ENCODE measurements around the gene FNBP1. TPM values are rescaled to one million over a fixed set of nuclear protein-coding genes. Genes with fewer than 3 reads are reported as not detected.

Gene FNBP1
- total RNA-seq, 1 donor from 2014 or later = 22.6 TPM

DNA sequence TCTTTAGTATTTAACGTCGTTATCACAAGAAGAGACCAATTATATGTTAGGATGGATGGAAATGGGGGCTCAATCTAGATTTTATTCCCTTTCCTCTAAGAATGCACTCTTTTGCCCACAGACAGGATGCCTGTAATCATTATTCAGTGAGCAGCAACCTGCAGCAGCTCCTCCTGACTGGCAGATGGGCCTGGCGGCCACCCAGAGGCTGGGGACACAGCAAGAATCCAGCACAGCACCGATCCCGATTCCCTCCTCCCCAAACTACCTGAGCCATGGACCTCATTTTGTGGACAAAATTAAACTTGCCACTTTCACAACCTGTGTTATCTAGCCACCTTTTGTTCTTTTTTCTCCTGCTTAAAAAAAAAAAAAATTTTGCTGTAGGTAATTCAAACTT, 106.8 kb downstream of the FNBP1 start:
- intact Hi-C loops (cut with DNase I) = no loop called here
- no peak for DNase-seq (ENCODE audit: low spot score)

DNA sequence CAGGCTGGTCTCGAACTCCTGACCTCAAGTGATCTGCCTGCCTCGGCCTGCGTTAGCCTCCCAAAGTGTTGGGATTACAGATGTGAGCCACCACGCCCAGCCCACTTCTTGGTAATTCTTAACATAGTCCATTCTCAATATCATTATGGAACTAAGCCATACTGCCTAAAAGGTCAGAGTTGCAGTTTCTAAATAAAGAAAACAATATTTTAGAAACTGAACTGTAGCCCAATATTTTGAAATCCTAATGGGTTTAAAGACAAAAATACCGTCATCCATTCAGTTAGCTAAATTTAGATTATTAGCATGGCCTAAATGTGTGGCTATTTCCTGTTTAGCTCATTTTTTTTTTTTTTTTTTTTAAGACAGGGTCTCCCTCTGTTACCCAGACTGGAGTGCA, 108.2 kb downstream of the FNBP1 start:
- DNase-seq (ENCODE audit: low spot score) = no peak
- intact Hi-C loops (cut with DNase I) = no loop called here

- no peak for DNase-seq (ENCODE audit: low spot score)
- intact Hi-C loops (cut with DNase I) = no loop called here
Observed at GRCh38 chr9:129934041-129934591, 108.9 kb downstream of the FNBP1 start.

- intact Hi-C loops (cut with DNase I) = no loop called here
- no peak for DNase-seq (ENCODE audit: low spot score)
Observed at GRCh38 chr9:129933185-129934040, 109.6 kb downstream of the FNBP1 start.

GRCh38 chr9:129932303-129933151, 110.5 kb downstream of the FNBP1 start:
- intact Hi-C loops (cut with DNase I) = no loop called here
- DNase-seq (ENCODE audit: low spot score) = no peak

DNA sequence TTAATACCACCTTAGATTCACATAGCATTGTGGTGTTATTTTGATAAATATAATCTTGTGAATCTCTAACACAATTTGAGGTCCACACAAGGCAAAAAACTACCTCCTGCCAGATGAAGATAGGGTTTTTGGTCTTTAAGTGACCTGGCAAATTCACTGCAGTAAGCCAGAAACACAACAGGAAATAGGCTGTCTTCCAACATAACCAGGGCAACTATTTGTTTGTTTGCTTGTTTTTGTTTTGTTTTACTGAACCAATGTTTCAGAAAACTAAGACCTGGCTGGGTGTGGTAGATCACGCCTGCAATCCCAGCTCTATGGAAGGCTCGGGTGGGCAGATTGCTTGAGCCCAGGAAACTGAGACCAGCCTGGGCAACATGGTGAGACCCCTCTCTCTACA, 112.2 kb downstream of the FNBP1 start:
- intact Hi-C loops (cut with DNase I) = no loop called here
- no peak for DNase-seq (ENCODE audit: low spot score)

GRCh38 chr9:129929496-129930125, 113.4 kb downstream of the FNBP1 start:
- intact Hi-C loops (cut with DNase I) = no loop called here
- no peak for DNase-seq (ENCODE audit: low spot score)

- intact Hi-C loops (cut with DNase I) = no loop called here
- no peak for DNase-seq (ENCODE audit: low spot score)
Observed at GRCh38 chr9:129923589-129923988, 119.4 kb downstream of the FNBP1 start.

DNA sequence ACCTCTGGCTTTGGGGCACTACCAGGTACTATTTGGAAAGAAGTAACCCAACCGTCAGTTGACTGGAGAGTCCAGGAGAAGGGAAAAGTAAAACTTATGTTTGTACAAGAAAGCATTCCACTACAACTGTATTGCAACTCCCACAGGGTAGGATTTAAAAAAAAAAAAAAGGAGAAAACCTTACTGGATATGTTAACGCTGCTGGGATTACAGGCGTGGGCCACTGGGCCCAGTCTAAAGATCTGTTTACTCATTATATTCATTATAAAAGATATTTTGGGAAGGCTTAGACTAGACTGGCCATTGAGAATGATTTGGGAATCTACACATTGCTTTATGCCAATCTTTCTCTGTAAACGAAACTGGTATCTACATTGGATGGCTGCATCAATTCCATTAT, 121.1 kb downstream of the FNBP1 start:
- intact Hi-C loops (cut with DNase I) = no loop called here
- no peak for DNase-seq (ENCODE audit: low spot score)

DNA sequence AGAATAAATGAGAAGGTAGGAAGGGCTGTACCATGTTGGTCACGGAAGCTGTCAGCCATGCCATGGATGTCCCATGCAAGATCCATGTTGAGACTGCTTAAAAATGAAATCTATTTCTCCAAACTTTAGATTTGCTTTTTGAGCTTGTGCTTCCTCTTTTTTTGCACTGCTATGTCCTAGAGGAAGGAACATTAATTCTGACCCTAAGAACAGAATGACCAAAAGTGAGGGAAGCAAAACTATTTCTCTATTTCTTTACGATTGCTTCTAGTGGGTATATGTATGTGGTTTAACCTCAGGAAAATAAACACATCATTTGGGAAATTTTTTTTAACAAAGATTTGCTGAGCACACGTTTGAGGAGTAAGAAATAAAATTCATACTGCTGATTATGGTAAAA, 123.1 kb downstream of the FNBP1 start:
- intact Hi-C loops (cut with DNase I) = no loop called here
- DNase-seq (ENCODE audit: low spot score) = no peak

- no peak for DNase-seq (ENCODE audit: low spot score)
- intact Hi-C loops (cut with DNase I) = no loop called here
Observed at GRCh38 chr9:129919277-129919676, 123.7 kb downstream of the FNBP1 start.

DNA sequence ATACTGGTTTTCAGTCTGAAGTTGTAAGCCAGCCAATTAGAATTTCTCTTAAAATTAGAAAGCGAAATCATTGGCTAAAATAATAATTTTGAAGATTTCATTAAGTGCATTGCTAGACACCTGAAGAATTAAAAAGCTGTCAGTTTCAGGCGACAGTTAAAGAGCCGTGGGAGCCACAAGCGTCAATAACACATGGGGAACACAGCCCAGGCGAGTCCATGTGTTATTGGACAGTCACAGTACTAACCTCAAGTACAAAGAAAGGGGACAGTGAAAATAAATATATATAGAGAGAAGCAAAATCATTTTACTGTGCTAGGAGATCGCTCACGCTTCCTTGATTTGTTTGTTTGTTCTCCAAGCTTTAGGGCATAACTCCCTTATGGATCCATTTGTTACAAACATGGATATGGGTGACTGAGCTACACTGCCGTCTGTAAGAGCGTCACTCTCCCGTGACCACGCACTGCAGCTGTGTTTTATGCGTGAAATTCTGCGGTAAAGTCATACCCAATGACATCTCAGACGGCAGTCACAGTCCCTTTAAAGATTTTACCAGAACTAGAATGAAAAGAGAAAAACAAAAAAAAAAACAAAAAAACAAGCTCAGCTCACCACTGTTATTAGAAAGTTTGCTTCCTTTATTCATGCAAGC, 124.6 kb downstream of the FNBP1 start:
- DNase-seq (ENCODE audit: low spot score) = no peak
- intact Hi-C loops (cut with DNase I) = no loop called here

- intact Hi-C loops (cut with DNase I) = no loop called here
- no peak for DNase-seq (ENCODE audit: low spot score)
Observed at GRCh38 chr9:129916707-129917106, 126.3 kb downstream of the FNBP1 start.

DNA sequence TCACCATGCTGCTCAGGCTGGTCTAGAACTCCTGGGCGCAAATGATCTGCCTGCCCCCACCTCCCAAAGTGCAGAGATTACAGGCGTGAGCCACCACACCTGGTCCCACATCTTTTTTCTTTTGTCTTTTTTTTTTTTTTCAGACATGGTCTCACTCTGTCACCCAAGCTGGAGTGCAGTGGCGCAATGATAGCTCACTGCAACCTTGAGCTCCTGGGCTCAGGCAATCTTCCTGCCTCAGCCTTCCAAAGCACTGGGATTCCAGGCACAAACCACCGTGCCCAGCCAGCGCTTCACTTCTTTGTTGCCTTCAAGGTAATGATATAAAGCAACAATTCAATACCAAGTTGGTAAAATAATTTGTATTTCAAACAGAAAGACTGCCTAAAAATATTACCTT, 128.9 kb downstream of the FNBP1 start:
- DNase-seq (ENCODE audit: low spot score) = no peak
- intact Hi-C loops (cut with DNase I) = no loop called here

DNA sequence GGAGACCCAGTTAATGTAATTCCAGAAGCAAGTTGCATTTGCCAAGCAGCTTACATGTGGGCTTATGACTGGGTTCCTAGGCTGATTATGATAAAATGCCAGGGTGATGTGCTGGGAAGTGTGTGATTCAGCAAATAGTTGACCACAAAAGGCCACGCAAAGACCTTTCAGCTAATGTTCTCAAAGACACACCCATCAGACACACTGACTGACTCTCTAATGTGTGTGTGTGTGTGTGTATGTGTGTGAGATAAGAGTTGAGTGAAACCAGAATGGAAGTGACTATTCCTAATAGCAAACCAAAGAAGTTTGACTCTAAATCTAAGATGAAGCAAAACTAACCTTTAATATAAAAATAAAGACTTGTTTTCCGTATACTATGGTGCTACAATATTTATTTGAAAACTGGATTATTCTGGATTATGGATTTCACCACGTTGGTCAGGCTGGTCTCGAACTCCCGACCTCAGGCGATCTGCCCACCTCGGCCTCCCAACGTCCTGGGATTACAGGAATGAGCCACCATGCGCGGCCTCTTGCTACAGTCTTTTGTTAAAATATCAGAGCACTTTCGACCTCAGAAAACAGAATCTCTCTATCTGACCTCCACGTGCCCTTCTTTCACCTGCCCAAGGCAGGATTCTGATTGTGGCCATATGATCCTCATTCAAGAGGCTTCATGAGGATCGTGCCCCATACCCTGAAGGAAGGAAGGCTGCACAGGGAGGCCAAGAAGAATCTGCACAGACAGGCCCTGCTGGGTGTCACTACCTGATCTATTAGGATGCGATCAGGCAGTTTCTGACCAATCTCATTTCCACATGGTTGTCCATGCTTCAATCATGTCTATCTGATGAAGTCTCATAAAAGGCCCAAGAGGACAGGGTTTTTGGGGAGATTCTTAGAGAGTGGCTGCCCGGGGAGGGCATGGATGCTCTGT, 132.1 kb downstream of the FNBP1 start:
- intact Hi-C loops (cut with DNase I) = no loop called here
- DNase-seq (ENCODE audit: low spot score) = no peak

GRCh38 chr9:129909851-129910250, 133.1 kb downstream of the FNBP1 start:
- DNase-seq (ENCODE audit: low spot score) = no peak
- intact Hi-C loops (cut with DNase I) = no loop called here

- DNase-seq (ENCODE audit: low spot score) = no peak
- intact Hi-C loops (cut with DNase I) = no loop called here
Observed at GRCh38 chr9:129908906-129909305, 134.1 kb downstream of the FNBP1 start.

GRCh38 chr9:129907201-129907600, 135.8 kb downstream of the FNBP1 start:
- intact Hi-C loops (cut with DNase I) = no loop called here

GRCh38 chr9:129906298-129906697, 136.7 kb downstream of the FNBP1 start:
- intact Hi-C loops (cut with DNase I) = no loop called here

More at GRCh38 chr9:129907201-129907600, 135.8 kb downstream of the FNBP1 start:
- no peak for DNase-seq (ENCODE audit: low spot score)

More at GRCh38 chr9:129906298-129906697, 136.7 kb downstream of the FNBP1 start:
- no peak for DNase-seq (ENCODE audit: low spot score)
